Fibroblast of villous mesenchyme (primary cell): Measurements from ENCODE around the gene NOD2. TPM values are rescaled to one million over a fixed set of nuclear protein-coding genes. Genes with fewer than 3 reads are reported as not detected.

Experiments used
- DNase-seq: peaks from one replicate; pipeline ENCODE4 v3.0.0-alpha.2; 2010; ENCODE audit warnings: low read depth
- H3K4me3 ChIP-seq: 2 replicates; pipeline ENCODE4 v1.5.1; 2011; ENCODE audit warnings: low read depth, mild to moderate bottlenecking, low read length
- CTCF ChIP-seq: IDR thresholded peaks from 2 replicates; pipeline ENCODE4 v1.5.1; 2012; ENCODE audit warnings: low read depth, mild to moderate bottlenecking, low read length; ENCODE audit not compliant: insufficient read depth
- small RNA-seq: library from RNA; depleted of rRNA; stranded (forward); fragments of <200 nt; gene quantifications from one replicate; pipeline ENCODE3, GENCODE V24; 2012
- total RNA-seq: library from RNA; depleted of rRNA; stranded (reverse); fragments of >200 nt; gene quantifications from 2 replicates; pipeline ENCODE4 v1.2.3, GENCODE V29; 2012

NOD2 gene
- total RNA-seq, 1 donor, result not detected

- no peak for TF ChIP-seq CTCF
- no peak overlapping the region for H3K4me3 ChIP-seq
- DNase-seq, result no peak
Measured at GRCh38 chr16:50778284-50779163, 85.1 kb downstream of the NOD2 start.

GRCh38 chr16:50781043-50781442 lies 87.6 kb downstream of the NOD2 start:
- no peak for TF ChIP-seq CTCF
- DNase-seq, result no peak
- H3K4me3 ChIP-seq, result no peak overlapping the region

- no peak for TF ChIP-seq CTCF
- H3K4me3 ChIP-seq, result no peak overlapping the region
Measured at GRCh38 chr16:50781518-50781917, 88.1 kb downstream of the NOD2 start.

More at GRCh38 chr16:50781518-50781917, 88.1 kb downstream of the NOD2 start:
- no peak for DNase-seq

Small RNA genes lying within 50 kb of the gene (small RNA-seq; reads per million reads assigned to genes)
- gene MIR3181, result not detected

Other genes with a start within 250 kb of the NOD2 start
- under 0.01 TPM in 1 of 2 replicates, not detected in the other for gene NKD1, start 145.2 kb upstream of the NOD2 start, total RNA-seq
- not detected in 2 replicates for gene SNX20, start 12.3 kb upstream of the NOD2 start, total RNA-seq
- 35.4 and 67.8 TPM in 2 replicates for gene CYLD, start 48.5 kb downstream of the NOD2 start, total RNA-seq